Ovary (tissue), 10 donors: Measurements from ENCODE around the gene INPP5D. TPM values are rescaled to one million over a fixed set of nuclear protein-coding genes. Genes with fewer than 3 reads are reported as not detected.

Experiments used
- DNase-seq, 5 donors: peaks; one replicate each; pipeline ENCODE4 v3.0.0-alpha.2; 2019 to 2020
- H3K27ac ChIP-seq, 2 donors: fragments of 200-600 bp; one replicate each; pipeline versions ENCODE4 v1.5.1 to v1.8.0; 2019 to 2022
- H3K27me3 ChIP-seq: fragments of 200-600 bp; one replicate; pipeline ENCODE4 v1.8.0; 2022
- H3K36me3 ChIP-seq: fragments of 200-600 bp; sonication (generic); one replicate; pipeline ENCODE4 v1.5.1; 2019
- H3K4me1 ChIP-seq: one replicate; pipeline ENCODE4 v1.8.1; 2013; ENCODE audit warnings: mild to moderate bottlenecking, moderate library complexity; ENCODE audit not compliant: insufficient read depth
- H3K4me3 ChIP-seq: fragments of 200-600 bp; sonication (generic); one replicate; pipeline ENCODE4 v1.5.1; 2017
- H3K9me3 ChIP-seq, 2 donors: fragments of 200-600 bp in 1 of 2; sonication (generic) in 1 of 2; one replicate each; pipeline versions ENCODE4 v1.5.1 to v1.8.1; 2013 to 2019; ENCODE audit warnings: mild to moderate bottlenecking in 1 of 2, moderate library complexity in 1 of 2
- CTCF ChIP-seq, 3 donors: fragments of 450-650 bp in 2 of 3; fragments of 200-600 bp in 1 of 3; IDR thresholded peaks; one replicate each; pipeline versions ENCODE4 v1.5.1 to v1.8.0; 2016 to 2022; ENCODE audit warnings: antibody characterized with exemption in 3 of 3, mild to moderate bottlenecking in 1 of 3
- EP300 ChIP-seq: sonication (generic); formaldehyde crosslinking; IDR thresholded peaks from one replicate; pipeline ENCODE4 v1.6.1; 2017; ENCODE audit warnings: antibody characterized with exemption
- POLR2A ChIP-seq: fragments of 450-650 bp; IDR thresholded peaks from one replicate; pipeline ENCODE4 v1.6.1; 2017; ENCODE audit warnings: antibody characterized with exemption, mild to moderate bottlenecking, moderate library complexity
- WGBS, 3 donors: extraction: QIAGEN DNeasy Blood & Tissue Kit in 1 of 3; methylation state at CpG; one replicate each; pipeline versions ENCODE4 v1.1.5 to v1.1.7; 2013 to 2017; 5-methylcytosine and 5-hydroxymethylcytosine counted together
- intact Hi-C, 4 donors: fragments of 100-400 bp; cut with DNase I; formaldehyde crosslinking; loops; one replicate each; pipeline versions ENCODE4 v1.11.0 to v1.15.1; 2022 to 2023
- long read RNA-seq, 3 donors: library from polyadenylated mRNA in 2 of 3; unstranded in 2 of 3; transcript quantifications; one replicate each; pipeline ENCODE4 v2.0.0 and lab custom pipeline, GENCODE V29; 2021 to 2026
- polyA plus RNA-seq, 2 donors: library from polyadenylated mRNA; stranded (reverse); fragments of 200-250 nt in 1 of 2; fragments of 350-450 nt in 1 of 2; fragmentation: Illumina TruSeq in 1 of 2; extraction: RNeasy Lipid Tissue Mini Kit (QIAGEN cat#74804) in 1 of 2; gene quantifications; one replicate each; pipeline ENCODE4 v1.2.3, GENCODE V29; 2013 to 2014
- total RNA-seq, 7 donors: library from RNA; depleted of rRNA in 2 of 7; stranded (reverse); fragments of >200 nt in 2 of 7; fragmentation: NEBNext Ultra II Directional in 3 of 7; extraction: Animal tissue kit (Norgen Biotek cat#: 25700) in 3 of 7; gene quantifications; one replicate each; pipeline versions ENCODE4 v1.1.0 to v1.2.4, GENCODE V29; 2016 to 2023
- donor health status: DM: no; HTN: no; CAD: no; lungs with moderate emphysema.
- donor health status: DM: no; HTN: no; CAD: no.
- donor health status: Bipolar disorder and iron deficiency.
- donor health status: DM: yes; HTN: yes; CAD: no.
- donor health status: DM: no; HTN: no; CAD: no.
- donor health status: DM: yes; HTN: yes; CAD: no.

INPP5D gene
- total RNA-seq (10 to 100 TPM in 1 of 7 donors, 1 to 10 TPM in 6; 4.1 to 11.4 (median 7.7) TPM), polyA plus RNA-seq (10 to 100 TPM in 1 of 2 donors, 1 to 10 TPM in 1; 4.3 to 14.4 TPM)
- long read RNA-seq, donor 1, partial matches to known transcripts, result 2 of 4 reads
- long read RNA-seq, donor 1, other reads (novel, unspliced or antisense), result 2 of 4 reads
- long read RNA-seq, donor 2, result 0 reads
- long read RNA-seq, donor 3, full-length matches to known transcripts, result 4 of 14 reads
- long read RNA-seq, donor 3, partial matches to known transcripts, result 9 of 14 reads
- long read RNA-seq, donor 3, other reads (novel, unspliced or antisense), result 1 of 14 reads

GRCh38 chr2:233059797-233060500 lies at the start of gene INPP5D:
Gene INPP5D (plus strand): TSS chr2:233060342. CDS start chr2:233060479, 137 bp downstream.
- no peak for DNase-seq
- no peaks in the 10 kb centered on the region for H3K9me3 ChIP-seq
- H3K36me3 ChIP-seq, result no peaks in the 10 kb centered on the region
- no peak within 1 kb of the TSS for H3K27ac ChIP-seq
- TF ChIP-seq CTCF (IDR thresholded peaks at IDR 0.05) (no peak), EP300 (no peak), POLR2A (no peak)
- intact Hi-C loops, result no loop called here
- H3K4me3 ChIP-seq, result peak within 1 kb of the TSS; percentile 16
- H3K4me1 ChIP-seq, result peaks cover 5% of the 10 kb centered on the region
- H3K27me3 ChIP-seq, result no peaks in the 10 kb centered on the region
- WGBS, 3 donors, result 71 to 75% (median 73%) methylated on average over 24 to 26 of the region's 26 CpGs

GRCh38 chr2:233010569-233011267 lies 49.4 kb upstream of the INPP5D start:
- TF ChIP-seq CTCF (IDR thresholded peaks at IDR 0.05) (no peak), POLR2A (no peak), EP300 (no peak)
- H3K4me1 ChIP-seq, result no peaks in the 10 kb centered on the region
- H3K36me3 ChIP-seq, result no peaks in the 10 kb centered on the region
- intact Hi-C loops, result no loop called here
- WGBS, 3 donors, result 83 to 86% (median 85%) methylated on average over 9 of the region's 9 CpGs
- DNase-seq, result no peak
- H3K9me3 ChIP-seq, result no peaks in the 10 kb centered on the region
- no peak overlapping the region for H3K27ac ChIP-seq
- no peaks in the 10 kb centered on the region for H3K27me3 ChIP-seq
- H3K4me3 ChIP-seq, result no peak overlapping the region

GRCh38 chr2:233011268-233011650 lies 48.9 kb upstream of the INPP5D start:
- Histone ChIP-seq H3K4me3 (no peak overlapping the region), H3K27me3 (no peaks in the 10 kb centered on the region), H3K36me3 (no peaks in the 10 kb centered on the region), H3K4me1 (no peaks in the 10 kb centered on the region), H3K27ac (no peak overlapping the region), H3K9me3 (no peaks in the 10 kb centered on the region)
- no peak for DNase-seq
- whole genome bisulfite sequencing, 3 donors, result 92 to 94% (median 94%) methylated on average over 6 of the region's 6 CpGs
- intact Hi-C loops, result no loop called here
- TF ChIP-seq EP300 (no peak), POLR2A (no peak), CTCF (IDR thresholded peaks at IDR 0.05) (no peak)

GRCh38 chr2:233011702-233012131 lies 48.4 kb upstream of the INPP5D start:
- intact Hi-C loops, result no loop called here
- Histone ChIP-seq H3K27ac (no peak overlapping the region), H3K4me1 (no peaks in the 10 kb centered on the region), H3K36me3 (no peaks in the 10 kb centered on the region), H3K4me3 (no peak overlapping the region), H3K9me3 (no peaks in the 10 kb centered on the region), H3K27me3 (no peaks in the 10 kb centered on the region)
- WGBS, 3 donors, result 94 to 100% (median 97%) methylated on average over 1 of the region's 1 CpG
- no peak for TF ChIP-seq POLR2A
- no peak for TF ChIP-seq CTCF (IDR thresholded peaks at IDR 0.05)
- TF ChIP-seq EP300, result no peak
- no peak for DNase-seq
